Brain microvascular endothelial cell (primary cell): ENCODE results near the gene FMO1.

Source experiments
- DNase-seq: peaks from one replicate; pipeline ENCODE4 v3.0.0-alpha.2; 2020
- H3K27ac ChIP-seq: fragments of 250-450 bp; sonication (Bioruptor Pico); 2 replicates; pipeline ENCODE4 v1.5.1; 2020; ENCODE audit warnings: mild to moderate bottlenecking, moderate library complexity
- H3K27me3 ChIP-seq: fragments of 250-450 bp; sonication (Bioruptor Pico); replicated peaks from 2 replicates; pipeline ENCODE4 v1.5.1; 2020; ENCODE audit warnings: mild to moderate bottlenecking
- H3K36me3 ChIP-seq: fragments of 250-450 bp; sonication (Bioruptor Pico); replicated peaks from 2 replicates; pipeline ENCODE4 v1.5.1; 2020; ENCODE audit warnings: mild to moderate bottlenecking
- H3K4me3 ChIP-seq: 2 replicates; pipeline ENCODE4 v1.5.1; 2011; ENCODE audit warnings: low read depth, mild to moderate bottlenecking, control low read depth, low read length, moderate library complexity
- in situ Hi-C: cut with HindIII; loops from 2 replicates; pipeline ENCODE4 v1.10.0; 2017; ENCODE audit warnings: low sequenced_read_pairs, low pct_ligation_motif_present
- TF ChIP-seq, protein P1 (sequence below): IDR thresholded peaks from 2 replicates; pipeline ENCODE4 v1.5.1; 2011; ENCODE audit warnings: low read depth, mild to moderate bottlenecking, moderate library complexity, low read length, control low read depth, inconsistent platforms; ENCODE audit errors: missing control alignments

FMO1 gene, protein sequence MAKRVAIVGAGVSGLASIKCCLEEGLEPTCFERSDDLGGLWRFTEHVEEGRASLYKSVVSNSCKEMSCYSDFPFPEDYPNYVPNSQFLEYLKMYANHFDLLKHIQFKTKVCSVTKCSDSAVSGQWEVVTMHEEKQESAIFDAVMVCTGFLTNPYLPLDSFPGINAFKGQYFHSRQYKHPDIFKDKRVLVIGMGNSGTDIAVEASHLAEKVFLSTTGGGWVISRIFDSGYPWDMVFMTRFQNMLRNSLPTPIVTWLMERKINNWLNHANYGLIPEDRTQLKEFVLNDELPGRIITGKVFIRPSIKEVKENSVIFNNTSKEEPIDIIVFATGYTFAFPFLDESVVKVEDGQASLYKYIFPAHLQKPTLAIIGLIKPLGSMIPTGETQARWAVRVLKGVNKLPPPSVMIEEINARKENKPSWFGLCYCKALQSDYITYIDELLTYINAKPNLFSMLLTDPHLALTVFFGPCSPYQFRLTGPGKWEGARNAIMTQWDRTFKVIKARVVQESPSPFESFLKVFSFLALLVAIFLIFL

DNA sequence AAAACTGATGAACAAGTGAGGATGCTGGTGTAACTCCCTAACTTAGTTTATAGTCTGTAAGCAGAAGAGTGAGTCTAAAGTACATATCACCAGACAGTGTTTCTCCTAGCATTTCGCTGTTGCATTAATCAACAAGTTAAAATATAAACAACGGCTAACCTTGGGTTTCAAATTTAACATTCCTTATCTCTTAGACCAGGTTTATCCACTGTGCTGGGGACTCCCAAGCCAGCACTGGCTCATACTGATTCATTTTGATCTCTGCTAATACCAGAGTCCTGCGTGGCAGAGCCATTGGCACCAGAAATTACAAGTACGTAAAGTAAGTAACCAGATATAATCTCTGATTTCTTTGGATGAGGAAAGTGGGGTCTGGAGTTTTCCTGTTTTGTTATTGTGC, at the start of gene FMO1:
Gene FMO1, plus strand, starts transcription at position 193 of the 400 bp plus-strand sequence. CDS start 9,594 bp downstream, outside the sequence.
- in situ Hi-C loops, result no loop called here
- Histone ChIP-seq H3K27ac (no peak within 1 kb of the TSS), H3K27me3 (no peaks in the 10 kb centered on the region), H3K36me3 (no peaks in the 10 kb centered on the region), H3K4me3 (no peak within 1 kb of the TSS)
- no peak for DNase-seq
- TF ChIP-seq, protein P1, sequence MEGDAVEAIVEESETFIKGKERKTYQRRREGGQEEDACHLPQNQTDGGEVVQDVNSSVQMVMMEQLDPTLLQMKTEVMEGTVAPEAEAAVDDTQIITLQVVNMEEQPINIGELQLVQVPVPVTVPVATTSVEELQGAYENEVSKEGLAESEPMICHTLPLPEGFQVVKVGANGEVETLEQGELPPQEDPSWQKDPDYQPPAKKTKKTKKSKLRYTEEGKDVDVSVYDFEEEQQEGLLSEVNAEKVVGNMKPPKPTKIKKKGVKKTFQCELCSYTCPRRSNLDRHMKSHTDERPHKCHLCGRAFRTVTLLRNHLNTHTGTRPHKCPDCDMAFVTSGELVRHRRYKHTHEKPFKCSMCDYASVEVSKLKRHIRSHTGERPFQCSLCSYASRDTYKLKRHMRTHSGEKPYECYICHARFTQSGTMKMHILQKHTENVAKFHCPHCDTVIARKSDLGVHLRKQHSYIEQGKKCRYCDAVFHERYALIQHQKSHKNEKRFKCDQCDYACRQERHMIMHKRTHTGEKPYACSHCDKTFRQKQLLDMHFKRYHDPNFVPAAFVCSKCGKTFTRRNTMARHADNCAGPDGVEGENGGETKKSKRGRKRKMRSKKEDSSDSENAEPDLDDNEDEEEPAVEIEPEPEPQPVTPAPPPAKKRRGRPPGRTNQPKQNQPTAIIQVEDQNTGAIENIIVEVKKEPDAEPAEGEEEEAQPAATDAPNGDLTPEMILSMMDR, result no peak

DNA sequence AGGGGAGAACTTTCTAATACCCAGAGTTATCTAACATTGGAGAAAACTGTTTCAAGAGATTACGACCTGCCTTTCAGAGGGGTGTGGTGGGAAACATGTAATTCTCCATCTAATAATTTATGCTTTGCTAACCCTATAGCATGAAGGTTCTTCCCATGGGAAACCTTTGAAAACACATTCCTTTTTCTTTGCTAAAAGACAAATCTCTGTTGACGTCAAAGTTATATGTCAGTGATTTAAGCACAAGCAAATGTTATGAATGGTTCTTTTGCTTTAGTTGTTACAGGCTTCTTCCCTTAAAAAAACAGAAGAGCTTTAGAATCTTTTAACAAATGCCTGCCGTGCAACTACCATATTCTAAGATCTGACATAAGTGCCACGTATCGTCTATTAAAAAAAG, 44.0 kb upstream of the FMO1 start:
- in situ Hi-C loops, result no loop called here
- no peak overlapping the region for H3K27ac ChIP-seq
- no peak overlapping the region for H3K4me3 ChIP-seq
- DNase-seq, result no peak
- TF ChIP-seq, protein P1, result no peak
- no peaks in the 10 kb centered on the region for H3K27me3 ChIP-seq
- no peaks in the 10 kb centered on the region for H3K36me3 ChIP-seq

DNA sequence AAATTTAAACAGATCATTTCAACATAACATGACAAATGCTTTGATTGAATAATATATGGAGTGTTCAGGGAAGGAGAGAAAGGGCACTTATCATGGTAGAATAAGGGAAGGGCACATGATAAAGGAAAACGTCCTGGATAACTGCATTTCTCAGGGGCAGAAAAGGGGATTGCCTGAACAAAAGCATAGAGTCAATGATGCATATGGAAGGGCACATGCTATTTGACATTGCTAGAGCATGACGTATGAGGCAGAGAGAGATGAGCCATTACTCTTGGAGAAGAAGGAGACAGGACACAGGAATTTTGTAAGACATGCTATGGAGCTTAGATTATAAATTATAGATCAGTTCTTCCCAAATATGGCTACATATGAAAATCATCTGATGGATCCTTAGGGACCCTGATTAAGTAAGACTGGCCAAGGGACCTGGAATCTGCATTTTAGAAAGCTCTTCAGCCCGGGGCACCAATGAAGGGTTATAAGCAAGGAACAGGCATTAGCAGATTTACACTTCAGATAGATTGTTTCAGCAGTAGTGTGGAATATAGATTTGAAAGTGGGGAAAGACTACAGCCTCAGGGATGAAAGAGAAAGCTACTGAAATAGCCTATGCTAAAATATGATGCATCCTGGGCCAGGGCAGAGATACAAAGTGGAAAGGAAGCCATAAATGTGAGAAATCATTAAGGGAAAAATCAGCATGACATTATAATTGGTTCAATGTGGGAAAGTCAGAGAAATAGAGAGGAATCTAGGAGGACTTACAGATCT, 41.9 kb upstream of the FMO1 start:
- H3K4me3 ChIP-seq, result no peak overlapping the region
- no peak for DNase-seq
- no peak overlapping the region for H3K27ac ChIP-seq
- H3K36me3 ChIP-seq, result no peaks in the 10 kb centered on the region
- no peaks in the 10 kb centered on the region for H3K27me3 ChIP-seq
- TF ChIP-seq, protein P1, result no peak
- in situ Hi-C loops, result no loop called here

DNA sequence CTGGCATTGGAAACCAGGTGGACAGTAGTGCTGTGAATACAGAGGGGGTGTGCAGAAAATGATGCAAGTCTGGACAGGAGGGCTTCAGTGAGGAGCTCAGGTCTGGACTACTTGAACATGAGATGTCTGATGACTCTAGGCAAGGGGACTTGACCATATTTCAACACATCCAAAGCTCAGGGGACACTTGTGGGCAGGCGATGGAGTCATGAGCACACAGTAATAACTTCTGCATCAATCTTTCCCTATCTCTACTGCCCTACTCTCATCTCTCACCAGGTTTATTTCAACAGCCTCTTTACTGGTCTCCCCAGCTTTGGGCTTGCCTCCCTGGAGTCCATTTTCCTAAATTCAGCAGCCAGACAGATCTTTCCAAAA, 41.3 kb upstream of the FMO1 start:
- H3K36me3 ChIP-seq, result no peaks in the 10 kb centered on the region
- no peak for DNase-seq
- TF ChIP-seq, protein P1, result no peak
- H3K4me3 ChIP-seq, result no peak overlapping the region
- no peak overlapping the region for H3K27ac ChIP-seq
- no peaks in the 10 kb centered on the region for H3K27me3 ChIP-seq
- in situ Hi-C loops, result no loop called here

DNA sequence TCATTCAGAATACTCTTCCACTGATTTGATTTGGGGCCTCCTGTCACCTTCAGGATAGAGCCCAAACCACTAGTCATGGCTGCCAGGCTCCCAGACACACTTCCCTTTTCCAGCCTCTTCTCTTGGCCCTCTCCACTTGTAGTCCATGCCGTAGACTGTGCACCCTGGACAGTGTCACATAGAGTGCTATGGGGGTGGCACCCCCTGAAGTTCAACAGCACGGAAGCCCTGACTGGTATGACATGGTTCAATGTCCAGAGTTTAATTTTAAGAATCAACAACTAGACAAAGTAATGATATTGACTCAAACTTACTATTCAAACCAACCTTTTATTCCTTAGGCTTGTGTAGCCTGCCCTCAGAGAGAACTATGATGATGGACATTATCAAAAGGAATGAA, 40.9 kb upstream of the FMO1 start:
- in situ Hi-C loops, result no loop called here
- TF ChIP-seq, protein P1, result no peak
- no peak for DNase-seq
- H3K27ac ChIP-seq, result no peak overlapping the region
- H3K36me3 ChIP-seq, result no peaks in the 10 kb centered on the region
- H3K27me3 ChIP-seq, result no peaks in the 10 kb centered on the region
- H3K4me3 ChIP-seq, result no peak overlapping the region
